Measurements from ENCODE around the gene SREBF1.

The SREBF1 gene

GRCh38 chr17:17813725-17814095 lies 23.1 kb downstream of the SREBF1 start:
- TF ChIP-seq CTCF (IDR thresholded peaks at IDR 0.05): no peak

GRCh38 chr17:17813055-17813724 lies 23.6 kb downstream of the SREBF1 start:
- TF ChIP-seq CTCF (IDR thresholded peaks at IDR 0.05): no peak

GRCh38 chr17:17812211-17813054 lies 24.4 kb downstream of the SREBF1 start:
- TF ChIP-seq CTCF (IDR thresholded peaks at IDR 0.05): peak; percentile 99

- no peak for TF ChIP-seq CTCF (IDR thresholded peaks at IDR 0.05)
Observed at GRCh38 chr17:17811381-17812210, 25.2 kb downstream of the SREBF1 start.

GRCh38 chr17:17810895-17811248 lies 25.9 kb downstream of the SREBF1 start:
- TF ChIP-seq CTCF (IDR thresholded peaks at IDR 0.05): no peak

- TF ChIP-seq CTCF (IDR thresholded peaks at IDR 0.05): no peak
Observed at GRCh38 chr17:17810084-17810894, 26.5 kb downstream of the SREBF1 start.
